ENCODE data around the gene EP400. TPM values are rescaled to one million over a fixed set of nuclear protein-coding genes. Genes with fewer than 3 reads are reported as not detected.

Gene EP400
- total and polyA plus RNA-seq, 2 of the 4 experiments (the other 2 are of a cell fraction) = 4.3 to 11.4 TPM

DNA sequence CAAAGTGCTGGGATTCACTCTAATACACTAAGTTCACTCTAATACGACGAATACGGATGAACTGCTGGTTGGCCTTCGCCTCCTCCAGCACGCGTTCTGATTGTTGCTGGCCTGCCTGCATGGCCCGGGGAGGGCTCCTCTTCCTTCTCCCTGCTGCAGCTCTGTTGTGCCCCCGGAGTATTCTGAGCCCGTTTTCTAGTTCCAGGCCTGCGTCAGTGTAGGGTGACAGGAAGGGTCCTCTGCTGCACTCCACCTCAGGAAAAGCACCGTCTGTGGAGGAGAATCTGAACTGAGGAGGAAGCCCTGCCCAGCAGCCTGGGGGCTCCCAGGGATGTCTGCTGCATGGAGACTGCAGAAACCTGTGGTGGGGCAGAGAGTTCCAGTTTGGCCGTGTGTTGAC lies 150.0 kb downstream of the EP400 start:
- Histone ChIP-seq H4K5ac (ENCODE audit: low read depth, low read length) (no peak overlapping the region), H3K4ac (ENCODE audit: low read depth, low read length) (no peak overlapping the region), H2AK5ac (ENCODE audit: low read depth, low read length) (no peak overlapping the region), H3K56ac (ENCODE audit: extremely low read depth, insufficient read depth, low read length) (no peak overlapping the region), H3K9ac (ENCODE audit: low read depth, low read length) (no peak overlapping the region), H3K27ac (ENCODE audit: insufficient read depth, low read length) (no peak overlapping the region), H2BK120ac (ENCODE audit: low read depth, low read length) (no peak overlapping the region), H3K18ac (ENCODE audit: low read depth, low read length) (no peak overlapping the region), H3K9me3 (ENCODE audit: control insufficient read depth, insufficient read depth, low read length) (no peaks in the 10 kb centered on the region), H3K4me3 (ENCODE audit: insufficient read depth, low read depth, low read length) (no peak overlapping the region), H3K9me1 (ENCODE audit: insufficient read depth, low read length) (0 out of 2 replicates have a peak, but pooled peaks cover 3% of the 10 kb centered on the region), H2BK15ac (ENCODE audit: low read depth, low read length) (no peak overlapping the region), H3K79me1 (ENCODE audit: low read depth in 1 of 2, low read length in 2 of 2) (peaks cover 6 to 10% of the 10 kb centered on the region in 2 experiments; a peak in 2 of 4 replicates), H2AK9ac (replicated peaks; ENCODE audit: low read depth, low read length, poor library complexity) (peak overlapping the region; percentile 28), H3K4me1 (ENCODE audit: control insufficient read depth, insufficient read depth, low read length) (no peaks in the 10 kb centered on the region), H2AFZ (replicated peaks; ENCODE audit: low read length, poor library complexity) (no peak overlapping the region), H2BK20ac (ENCODE audit: low read depth, low read length) (no peak overlapping the region), H3K23ac (ENCODE audit: low read depth, low read length) (no peak overlapping the region), H3K4me2 (ENCODE audit: low read depth, low read length) (no peak overlapping the region), H3K14ac (replicated peaks; ENCODE audit: low read depth, low read length) (no peak overlapping the region), H4K20me1 (ENCODE audit: insufficient read depth, low read length) (no peaks in the 10 kb centered on the region; the same call in 1 of the 2 replicates), H3K36me3 (ENCODE audit: control insufficient read depth, insufficient read depth, low read length) (peaks cover 11% of the 10 kb centered on the region; the same call in 1 of the 2 replicates), H4K91ac (ENCODE audit: insufficient read depth, low read depth, low read length) (no peak overlapping the region), H4K8ac (ENCODE audit: low read depth in 2 of 2, low read length in 2 of 2) (no peak overlapping the region), H2BK5ac (ENCODE audit: low read depth, low read length, poor library complexity, severe bottlenecking) (no peak overlapping the region), H3K27me3 (ENCODE audit: control insufficient read depth, insufficient read depth, low read length) (no peaks in the 10 kb centered on the region)
- TF ChIP-seq CHD1 (IDR thresholded peaks at IDR 0.05; ENCODE audit: low read depth, low read length) (no peak), FOS (IDR thresholded peaks at IDR 0.05; ENCODE audit: low read depth, low read length) (no peak), MAFK (IDR thresholded peaks at IDR 0.05; ENCODE audit: low read depth, low read length) (no peak), SMC3 (IDR thresholded peaks at IDR 0.05; ENCODE audit: low read depth, low read length) (no peak), CTCF (conservative IDR thresholded peaks at IDR 0.05; ENCODE audit: low read depth, low read length) (no peak), RFX5 (IDR thresholded peaks at IDR 0.05; ENCODE audit: low read depth, low read length) (no peak), MAZ (IDR thresholded peaks at IDR 0.05; ENCODE audit: borderline replicate concordance, low read depth, low read length) (no peak), CEBPB (IDR thresholded peaks at IDR 0.05; ENCODE audit: low read depth, low read length) (no peak), RCOR1 (IDR thresholded peaks at IDR 0.05; ENCODE audit: insufficient replicate concordance, low read length) (no peak), RAD21 (IDR thresholded peaks at IDR 0.05; ENCODE audit: low read length) (no peak), USF2 (IDR thresholded peaks at IDR 0.05; ENCODE audit: low read depth, low read length) (no peak), POLR2A (IDR thresholded peaks at IDR 0.05; ENCODE audit: low read depth, low read length) (no peak), MXI1 (IDR thresholded peaks at IDR 0.05; ENCODE audit: borderline replicate concordance, low read depth, low read length) (no peak), BHLHE40 (IDR thresholded peaks at IDR 0.05; ENCODE audit: low read depth, low read length) (no peak), NFE2L2 (IDR thresholded peaks at IDR 0.05; ENCODE audit: low read depth, low read length) (no peak)
- TF ChIP-seq, protein P1, sequence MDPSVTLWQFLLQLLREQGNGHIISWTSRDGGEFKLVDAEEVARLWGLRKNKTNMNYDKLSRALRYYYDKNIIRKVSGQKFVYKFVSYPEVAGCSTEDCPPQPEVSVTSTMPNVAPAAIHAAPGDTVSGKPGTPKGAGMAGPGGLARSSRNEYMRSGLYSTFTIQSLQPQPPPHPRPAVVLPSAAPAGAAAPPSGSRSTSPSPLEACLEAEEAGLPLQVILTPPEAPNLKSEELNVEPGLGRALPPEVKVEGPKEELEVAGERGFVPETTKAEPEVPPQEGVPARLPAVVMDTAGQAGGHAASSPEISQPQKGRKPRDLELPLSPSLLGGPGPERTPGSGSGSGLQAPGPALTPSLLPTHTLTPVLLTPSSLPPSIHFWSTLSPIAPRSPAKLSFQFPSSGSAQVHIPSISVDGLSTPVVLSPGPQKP (IDR thresholded peaks at IDR 0.05; ENCODE audit: borderline replicate concordance, low read depth, low read length) = no peak
- no TSS peak for BruUV-seq (replicated peaks)
- intact Hi-C loops (cut with micrococcal nuclease) = no loop called here
- dilution Hi-C loops (cut with HindIII; ENCODE audit: low sequenced_read_pairs, unreplicated experiment) = no loop called here
- in situ Hi-C loops (cut with MboI; ENCODE audit: low sequenced_read_pairs) = no loop called here
- WGBS, 2 experiments (ENCODE audit: extremely low coverage in 2 of 2, insufficient read length in 1 of 2) = 100% methylated on average over 2 of the region's 12 CpGs; no CpG with 5 or more reads in 1 of the 2 experiments
- ChIA-PET CTCF (no interaction called here), POLR2A (ENCODE audit: unreplicated experiment) (no interaction called here)
- ATAC-seq (ENCODE audit: low read depth) = no peak
- DNase-seq = no peak
